Suprapubic skin (tissue), 3 donors: ENCODE data around the gene DAP.

ENCODE experiments used
- POLR2A ChIP-seq, 2 donors: fragments of 450-650 bp; IDR thresholded peaks; one replicate each; pipeline ENCODE4 v1.6.1; 2017; ENCODE audit warnings: antibody characterized with exemption in 2 of 2, mild to moderate bottlenecking in 2 of 2, moderate library complexity in 2 of 2
- TF ChIP-seq, protein P1 (sequence below), 2 donors: fragments of 200-600 bp in 1 of 2; fragments of 450-650 bp in 1 of 2; sonication (generic) in 1 of 2; IDR thresholded peaks; one replicate each; pipeline ENCODE4 v1.5.1; 2016 to 2019; ENCODE audit warnings: antibody characterized with exemption in 2 of 2, mild to moderate bottlenecking in 1 of 2, moderate library complexity in 1 of 2

DNA sequence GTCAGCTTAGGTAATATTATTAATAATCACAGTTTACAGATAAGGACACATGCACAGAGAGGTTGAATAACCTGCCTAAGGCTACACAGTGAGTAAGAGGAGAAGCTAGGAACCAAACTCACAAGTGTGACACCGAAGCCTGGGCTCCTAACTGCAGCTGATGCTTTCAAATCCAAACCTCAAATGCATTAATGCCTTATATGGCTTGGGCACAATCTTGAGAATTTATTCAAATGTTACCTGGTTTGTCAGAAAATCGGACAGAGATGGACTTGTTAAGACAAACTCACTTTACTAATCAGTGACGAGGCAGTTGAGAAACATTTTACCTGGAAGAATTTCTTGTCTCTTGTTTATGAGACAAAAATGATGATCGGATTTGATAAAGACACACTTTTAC is 54.7 kb downstream of the DAP start:
- no peak for TF ChIP-seq POLR2A (IDR thresholded peaks at IDR 0.05)
- TF ChIP-seq, protein P1, sequence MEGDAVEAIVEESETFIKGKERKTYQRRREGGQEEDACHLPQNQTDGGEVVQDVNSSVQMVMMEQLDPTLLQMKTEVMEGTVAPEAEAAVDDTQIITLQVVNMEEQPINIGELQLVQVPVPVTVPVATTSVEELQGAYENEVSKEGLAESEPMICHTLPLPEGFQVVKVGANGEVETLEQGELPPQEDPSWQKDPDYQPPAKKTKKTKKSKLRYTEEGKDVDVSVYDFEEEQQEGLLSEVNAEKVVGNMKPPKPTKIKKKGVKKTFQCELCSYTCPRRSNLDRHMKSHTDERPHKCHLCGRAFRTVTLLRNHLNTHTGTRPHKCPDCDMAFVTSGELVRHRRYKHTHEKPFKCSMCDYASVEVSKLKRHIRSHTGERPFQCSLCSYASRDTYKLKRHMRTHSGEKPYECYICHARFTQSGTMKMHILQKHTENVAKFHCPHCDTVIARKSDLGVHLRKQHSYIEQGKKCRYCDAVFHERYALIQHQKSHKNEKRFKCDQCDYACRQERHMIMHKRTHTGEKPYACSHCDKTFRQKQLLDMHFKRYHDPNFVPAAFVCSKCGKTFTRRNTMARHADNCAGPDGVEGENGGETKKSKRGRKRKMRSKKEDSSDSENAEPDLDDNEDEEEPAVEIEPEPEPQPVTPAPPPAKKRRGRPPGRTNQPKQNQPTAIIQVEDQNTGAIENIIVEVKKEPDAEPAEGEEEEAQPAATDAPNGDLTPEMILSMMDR (IDR thresholded peaks at IDR 0.05), result no peak
